CD4-positive, alpha-beta T cell (primary cell): ENCODE data around the gene MYO3B. TPM values are rescaled to one million over a fixed set of nuclear protein-coding genes. Genes with fewer than 3 reads are reported as not detected.

ENCODE experiments used
- ATAC-seq: fragments of 200-7000 bp; cut with Tn5 transposase; one replicate; pipeline ENCODE4 v1.10.0; 2022; ENCODE audit warnings: mild to moderate bottlenecking; ENCODE audit not compliant: poor library complexity
- CTCF ChIA-PET: fragments of 350-600 bp; sonication (Branson Sonifier 250); formaldehyde crosslinking; loops from one replicate; lab custom pipeline; 2021; ENCODE audit warnings: antibody characterized with exemption, inconsistent platforms; lab: Charles Lee
- POLR2A ChIA-PET: fragments of 350-600 bp; sonication (Branson Sonifier 250); formaldehyde crosslinking; loops from one replicate; lab custom pipeline; 2021; ENCODE audit warnings: antibody characterized with exemption, inconsistent platforms; lab: Charles Lee
- DNase-seq, 14 experiments: peaks; one replicate each; pipeline ENCODE4 v3.0.0-alpha.2; 2013 to 2020; ENCODE audit warnings: mixed read lengths in 2 of 14
- H3K27ac ChIP-seq, 2 donors: one replicate each; pipeline versions ENCODE4 v1.5.1 to v1.7.0; 2013; ENCODE audit warnings: low read length in 2 of 2, low read depth in 1 of 2, mild to moderate bottlenecking in 1 of 2
- H3K27me3 ChIP-seq, 2 experiments: 1 replicate in 1 of 2; 2 replicates in 1 of 2; pipeline versions ENCODE4 v1.6.1 to v1.7.0; 2013; ENCODE audit warnings: low read length in 2 of 2, control low read depth in 1 of 2, mild to moderate bottlenecking in 1 of 2, moderate library complexity in 1 of 2; ENCODE audit not compliant: insufficient read depth in 2 of 2, control insufficient read depth in 1 of 2
- H3K36me3 ChIP-seq: one replicate; pipeline ENCODE4 v1.6.1; 2013; ENCODE audit warnings: low read length, control low read depth; ENCODE audit not compliant: insufficient read depth
- H3K4me1 ChIP-seq: one replicate; pipeline ENCODE4 v1.6.1; 2013; ENCODE audit warnings: low read length, control low read depth; ENCODE audit not compliant: insufficient read depth
- H3K4me3 ChIP-seq: one replicate; pipeline ENCODE4 v1.5.1; 2013; ENCODE audit warnings: mild to moderate bottlenecking, low read length, moderate library complexity
- H3K9me3 ChIP-seq, 2 experiments: 1 replicate in 1 of 2; 2 replicates in 1 of 2; pipeline versions ENCODE4 v1.6.1 to v1.7.0; 2013; ENCODE audit warnings: low read length in 2 of 2, mild to moderate bottlenecking in 2 of 2, control low read depth in 1 of 2, moderate library complexity in 1 of 2; ENCODE audit not compliant: control insufficient read depth in 1 of 2, insufficient read depth in 1 of 2
- H3K27ac Mint-ChIP-seq: one replicate; pipeline ENCODE4 v1.8.0; 2020; ENCODE audit warnings: mixed read lengths
- H3K27me3 Mint-ChIP-seq: one replicate; pipeline ENCODE4 v1.8.0; 2021; ENCODE audit warnings: mixed read lengths
- H3K36me3 Mint-ChIP-seq: one replicate; pipeline ENCODE4 v1.8.0; 2021; ENCODE audit warnings: low read depth, mixed read lengths
- H3K4me1 Mint-ChIP-seq: one replicate; pipeline ENCODE4 v1.8.0; 2021; ENCODE audit warnings: low read depth, mixed read lengths
- H3K4me3 Mint-ChIP-seq: one replicate; pipeline ENCODE4 v1.8.0; 2020; ENCODE audit warnings: mild to moderate bottlenecking, mixed read lengths
- H3K9me3 Mint-ChIP-seq: one replicate; pipeline ENCODE4 v1.8.0; 2020; ENCODE audit warnings: mixed read lengths
- intact Hi-C, 2 experiments: fragments of 100-400 bp; cut with DNase I in 1 of 2; cut with micrococcal nuclease in 1 of 2; formaldehyde crosslinking; loops; one replicate each; pipeline versions ENCODE4 v1.15.1 to v1.9.0; 2023 to 2025; cut with DNase I, micrococcal nuclease
- total RNA-seq, 174 experiments: library from RNA in 2 of 174; stranded (reverse) in 2 of 174; gene quantifications; one replicate each; pipeline ENCODE4 v1.2.3 and lab custom pipeline; 2021 to 2026
- TF ChIP-seq, protein P1 (sequence below): fragments of 200-600 bp; IDR thresholded peaks from one replicate; pipeline ENCODE4 v1.8.0; 2022; ENCODE audit warnings: antibody characterized with exemption, mild to moderate bottlenecking

MYO3B gene
- total RNA-seq, 2 experiments from 2014 or later = not detected

DNA sequence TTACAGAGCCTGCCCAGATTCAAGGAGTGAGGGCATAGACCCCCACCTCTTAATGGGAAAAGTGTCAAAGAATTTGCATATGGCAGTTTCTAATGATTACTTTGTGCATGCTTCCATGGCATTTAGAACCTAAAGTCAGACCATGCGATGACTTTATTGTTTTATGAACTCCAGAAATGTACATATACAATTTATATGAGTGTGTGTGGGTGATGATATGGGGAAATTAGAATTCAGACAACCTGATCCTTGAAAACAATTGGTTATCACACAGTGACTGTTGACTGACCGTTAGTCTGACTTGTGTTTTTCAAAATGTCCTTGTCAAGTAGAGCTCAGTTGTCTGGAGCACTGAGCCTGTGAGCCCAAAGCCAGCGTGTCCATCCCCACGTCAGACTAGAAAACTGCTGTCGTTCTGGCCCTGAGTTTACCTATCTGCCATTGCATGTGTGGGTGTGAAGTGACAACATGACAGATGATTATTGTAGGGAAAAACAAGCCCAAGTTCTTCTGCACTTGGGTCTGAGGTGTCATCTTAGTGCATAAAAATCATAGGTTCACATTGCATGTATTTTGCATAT lies 128.4 kb downstream of the MYO3B start:
- intact Hi-C loops = no loop called here
- Histone ChIP-seq H3K27me3 (peaks cover 0 to 3% of the 10 kb centered on the region in 2 experiments), H3K27ac (no peak overlapping the region), H3K4me1 (no peaks in the 10 kb centered on the region), H3K4me3 (no peak overlapping the region), H3K9me3 (no peaks in the 10 kb centered on the region), H3K36me3 (no peaks in the 10 kb centered on the region)
- no peak overlapping the region for H3K4me3 Mint-ChIP-seq
- H3K4me1 Mint-ChIP-seq = no peaks in the 10 kb centered on the region
- no peaks in the 10 kb centered on the region for H3K9me3 Mint-ChIP-seq
- H3K36me3 Mint-ChIP-seq = no peaks in the 10 kb centered on the region
- POLR2A ChIA-PET = no interaction called here
- H3K27ac Mint-ChIP-seq = no peak overlapping the region
- CTCF ChIA-PET = no interaction called here
- TF ChIP-seq, protein P1, sequence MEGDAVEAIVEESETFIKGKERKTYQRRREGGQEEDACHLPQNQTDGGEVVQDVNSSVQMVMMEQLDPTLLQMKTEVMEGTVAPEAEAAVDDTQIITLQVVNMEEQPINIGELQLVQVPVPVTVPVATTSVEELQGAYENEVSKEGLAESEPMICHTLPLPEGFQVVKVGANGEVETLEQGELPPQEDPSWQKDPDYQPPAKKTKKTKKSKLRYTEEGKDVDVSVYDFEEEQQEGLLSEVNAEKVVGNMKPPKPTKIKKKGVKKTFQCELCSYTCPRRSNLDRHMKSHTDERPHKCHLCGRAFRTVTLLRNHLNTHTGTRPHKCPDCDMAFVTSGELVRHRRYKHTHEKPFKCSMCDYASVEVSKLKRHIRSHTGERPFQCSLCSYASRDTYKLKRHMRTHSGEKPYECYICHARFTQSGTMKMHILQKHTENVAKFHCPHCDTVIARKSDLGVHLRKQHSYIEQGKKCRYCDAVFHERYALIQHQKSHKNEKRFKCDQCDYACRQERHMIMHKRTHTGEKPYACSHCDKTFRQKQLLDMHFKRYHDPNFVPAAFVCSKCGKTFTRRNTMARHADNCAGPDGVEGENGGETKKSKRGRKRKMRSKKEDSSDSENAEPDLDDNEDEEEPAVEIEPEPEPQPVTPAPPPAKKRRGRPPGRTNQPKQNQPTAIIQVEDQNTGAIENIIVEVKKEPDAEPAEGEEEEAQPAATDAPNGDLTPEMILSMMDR = no peak
- DNase-seq (no peak), ATAC-seq (no peak)
- H3K27me3 Mint-ChIP-seq = peaks cover 12% of the 10 kb centered on the region

DNA sequence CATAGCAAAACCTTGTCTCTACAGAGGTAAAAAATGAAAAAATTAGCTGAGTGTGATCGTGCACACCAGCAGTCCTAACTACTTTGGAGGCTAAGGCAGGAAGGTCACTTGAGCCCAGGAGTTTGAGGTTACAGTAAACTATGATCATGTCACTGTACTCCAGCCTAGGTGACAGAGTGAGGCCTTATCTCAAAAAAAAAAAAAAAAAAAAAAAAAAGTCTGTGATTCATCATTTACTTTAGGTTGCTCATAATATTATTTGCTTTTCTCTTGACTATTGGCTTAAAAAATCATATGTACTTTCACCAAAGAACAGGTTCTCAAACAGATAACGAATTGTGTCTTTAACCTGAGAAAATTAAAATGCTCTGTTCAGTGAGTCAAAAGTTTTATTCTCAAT lies 129.1 kb downstream of the MYO3B start:
- H3K36me3 Mint-ChIP-seq = no peaks in the 10 kb centered on the region
- no peaks in the 10 kb centered on the region for H3K4me1 Mint-ChIP-seq
- ChIA-PET CTCF (no interaction called here), POLR2A (no interaction called here)
- Histone ChIP-seq H3K4me3 (no peak overlapping the region), H3K27me3 (no peaks in the 10 kb centered on the region), H3K9me3 (no peaks in the 10 kb centered on the region), H3K36me3 (no peaks in the 10 kb centered on the region), H3K4me1 (no peaks in the 10 kb centered on the region), H3K27ac (no peak overlapping the region)
- peaks cover 12% of the 10 kb centered on the region for H3K27me3 Mint-ChIP-seq
- intact Hi-C loops = no loop called here
- no peak overlapping the region for H3K4me3 Mint-ChIP-seq
- ATAC-seq = no peak
- no peaks in the 10 kb centered on the region for H3K9me3 Mint-ChIP-seq
- no peak overlapping the region for H3K27ac Mint-ChIP-seq
- TF ChIP-seq, protein P1 = no peak
- DNase-seq = no peak

DNA sequence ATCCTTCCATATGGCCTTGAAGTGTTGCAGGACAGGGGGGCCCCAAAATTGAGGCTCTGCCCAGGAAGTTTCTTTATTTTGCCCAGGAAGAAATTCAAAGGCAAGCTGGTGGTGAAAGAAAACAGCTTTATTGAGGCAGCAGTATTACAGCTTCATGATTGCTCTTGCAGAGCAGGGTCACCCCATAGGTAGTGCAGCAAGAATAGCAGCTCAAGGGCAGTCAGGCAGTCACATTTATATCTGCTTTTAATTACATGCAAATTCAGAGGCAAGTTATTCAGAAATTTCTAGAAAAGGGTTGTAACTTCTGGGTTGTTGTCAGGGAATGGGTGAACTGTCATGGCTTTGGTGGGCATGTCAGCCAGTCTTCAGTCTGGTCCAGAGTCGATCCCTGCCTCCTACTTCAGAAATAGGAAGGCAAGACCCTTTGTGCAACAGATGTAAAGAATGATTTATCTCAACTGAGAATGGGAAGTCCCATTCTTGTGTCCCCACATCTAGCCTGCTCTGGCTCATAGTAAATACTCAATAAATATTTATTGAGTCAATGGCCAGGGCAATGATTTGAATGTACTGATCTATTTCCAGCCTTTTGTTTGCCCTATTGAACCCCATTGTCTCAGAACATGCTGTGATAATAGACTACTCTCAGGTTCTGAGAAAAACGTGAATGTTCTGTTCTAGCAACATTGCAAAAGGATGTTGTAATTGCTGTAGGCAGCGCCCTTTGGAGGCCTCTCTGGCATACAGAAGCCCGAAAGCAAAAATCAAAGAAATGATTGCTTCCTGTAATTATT lies 129.8 kb downstream of the MYO3B start:
- Mint-ChIP-seq H3K4me3 (no peak overlapping the region), H3K27me3 (peaks cover 17% of the 10 kb centered on the region), H3K36me3 (no peaks in the 10 kb centered on the region), H3K9me3 (no peaks in the 10 kb centered on the region), H3K27ac (no peak overlapping the region), H3K4me1 (no peaks in the 10 kb centered on the region)
- Histone ChIP-seq H3K4me3 (no peak overlapping the region), H3K27ac (no peak overlapping the region), H3K4me1 (no peaks in the 10 kb centered on the region), H3K27me3 (no peaks in the 10 kb centered on the region), H3K9me3 (no peaks in the 10 kb centered on the region), H3K36me3 (no peaks in the 10 kb centered on the region)
- ChIA-PET POLR2A (no interaction called here), CTCF (no interaction called here)
- TF ChIP-seq, protein P1 = no peak
- DNase-seq = no peak
- no peak for ATAC-seq
- intact Hi-C loops = no loop called here
